ENCODE data around the gene SETDB1.
A peak's percentile ranks its signal among the peaks of the same experiment; 100 is the strongest.
"Not testable (repeated sequence)": the region's sequence is repeated elsewhere in the genome, so short reads cannot be mapped to it uniquely, and the experiment has no call there.

The SETDB1 gene

DNA sequence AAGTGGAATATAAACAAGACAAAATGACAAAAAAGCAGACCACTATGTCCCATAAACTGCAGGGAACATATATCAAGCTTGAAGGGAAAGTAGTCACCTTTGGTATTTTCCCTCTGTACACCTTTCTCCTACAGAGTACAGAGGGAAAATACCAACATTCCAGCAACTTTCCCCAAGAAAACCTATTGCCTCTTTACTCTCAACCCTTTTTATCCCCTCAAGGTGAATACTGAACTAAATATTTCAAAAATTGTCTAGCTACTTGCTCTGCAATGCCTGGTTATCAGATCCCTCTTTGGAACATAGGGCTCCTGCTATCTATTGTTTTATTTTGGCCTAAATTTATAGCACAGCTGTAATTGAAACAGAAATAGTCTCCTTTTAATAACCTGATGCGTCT is 23.4 kb upstream of the SETDB1 start:
- H3K4me2 ChIP-seq (ENCODE audit: low read length): no peak overlapping the region
- H3K4me3 ChIP-seq (ENCODE audit: low read length): no peak overlapping the region
- H3K4me1 ChIP-seq (ENCODE audit: control insufficient read depth, insufficient read depth, low read length): no peaks in the 10 kb centered on the region
- peaks cover 3% of the 10 kb centered on the region for H3K27me3 ChIP-seq (ENCODE audit: control insufficient read depth, insufficient read depth, low read length)
- H3K9ac ChIP-seq (ENCODE audit: low read depth, low read length): no peak overlapping the region
- no peaks in the 10 kb centered on the region for H3K36me3 ChIP-seq (ENCODE audit: insufficient read depth, low read length)
- no peaks in the 10 kb centered on the region for H3K9me3 ChIP-seq (replicated peaks; ENCODE audit: low read length)

DNA sequence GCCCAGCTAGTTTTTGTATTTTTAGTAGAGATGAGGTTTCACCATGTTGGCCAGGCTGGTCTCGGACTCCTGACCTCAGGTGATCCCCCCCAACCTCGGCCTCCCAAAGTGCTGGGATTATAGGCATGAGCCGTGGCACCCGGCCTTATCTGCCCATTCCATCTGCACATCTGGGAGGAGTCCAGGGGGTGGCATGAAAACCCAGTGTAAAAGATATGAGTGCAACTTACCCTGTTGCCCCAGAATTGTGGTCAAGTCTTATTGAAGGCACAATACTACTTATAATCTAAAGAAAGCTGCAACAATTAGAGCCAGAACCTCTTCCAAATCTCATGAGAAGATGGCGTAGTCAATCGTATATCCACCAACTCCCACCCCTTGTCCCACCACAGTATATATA is 20.9 kb upstream of the SETDB1 start:
- Histone ChIP-seq H3K4me2 (ENCODE audit: low read length) (no peak overlapping the region), H3K36me3 (ENCODE audit: insufficient read depth, low read length) (no peaks in the 10 kb centered on the region), H3K9ac (ENCODE audit: low read depth, low read length) (no peak overlapping the region), H3K4me3 (ENCODE audit: low read length) (no peak overlapping the region), H3K9me3 (replicated peaks; ENCODE audit: low read length) (no peaks in the 10 kb centered on the region), H3K27me3 (ENCODE audit: control insufficient read depth, insufficient read depth, low read length) (peaks cover 3% of the 10 kb centered on the region), H3K4me1 (ENCODE audit: control insufficient read depth, insufficient read depth, low read length) (no peaks in the 10 kb centered on the region)

DNA sequence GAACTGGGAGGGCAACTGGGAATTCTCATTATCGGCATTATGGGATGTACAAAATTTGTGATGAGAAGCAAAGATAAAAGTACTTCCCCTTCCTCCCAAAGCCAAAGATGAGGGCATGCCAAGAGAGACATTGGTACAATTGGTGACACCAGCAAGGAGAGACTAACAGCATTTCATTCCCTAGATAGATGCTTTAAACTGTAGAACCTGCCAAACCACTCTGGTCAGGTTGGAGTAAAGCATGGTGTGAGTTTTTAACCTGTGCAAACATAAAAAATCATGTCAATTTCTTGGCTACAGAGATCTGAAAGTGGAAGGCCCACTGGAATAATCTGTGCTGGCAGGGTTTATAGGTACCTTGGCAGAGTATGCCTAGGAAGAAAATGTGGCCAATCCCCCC is 19.8 kb upstream of the SETDB1 start:
- H3K9me3 ChIP-seq (replicated peaks; ENCODE audit: low read length): no peaks in the 10 kb centered on the region
- H3K36me3 ChIP-seq (ENCODE audit: insufficient read depth, low read length): no peaks in the 10 kb centered on the region
- no peaks in the 10 kb centered on the region for H3K4me1 ChIP-seq (ENCODE audit: control insufficient read depth, insufficient read depth, low read length)
- H3K4me2 ChIP-seq (ENCODE audit: low read length): no peak overlapping the region
- no peak overlapping the region for H3K9ac ChIP-seq (ENCODE audit: low read depth, low read length)
- H3K4me3 ChIP-seq (ENCODE audit: low read length): no peak overlapping the region
- H3K27me3 ChIP-seq (ENCODE audit: control insufficient read depth, insufficient read depth, low read length): peaks cover 3% of the 10 kb centered on the region

DNA sequence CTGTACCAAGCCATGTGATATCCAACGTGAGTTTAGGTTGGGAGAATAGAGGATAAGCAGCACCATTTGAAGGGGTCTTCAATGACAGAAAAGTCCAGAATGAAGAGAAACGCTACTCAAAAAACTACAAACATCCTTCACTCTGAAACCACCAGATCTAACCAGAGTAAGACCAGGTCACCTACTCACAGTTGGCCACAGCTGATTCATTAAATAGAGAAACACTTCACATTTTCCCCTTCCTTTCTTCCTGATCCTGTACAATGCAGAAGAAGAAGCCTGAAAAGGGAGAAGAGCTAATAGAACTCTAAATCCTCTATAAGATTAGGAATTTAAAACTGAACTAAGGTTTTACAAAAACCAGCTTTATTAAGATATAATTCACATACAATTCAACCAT is 19.4 kb upstream of the SETDB1 start:
- H3K27me3 ChIP-seq (ENCODE audit: control insufficient read depth, insufficient read depth, low read length): peaks cover 3% of the 10 kb centered on the region
- no peak overlapping the region for H3K4me3 ChIP-seq (ENCODE audit: low read length)
- no peaks in the 10 kb centered on the region for H3K36me3 ChIP-seq (ENCODE audit: insufficient read depth, low read length)
- no peaks in the 10 kb centered on the region for H3K9me3 ChIP-seq (replicated peaks; ENCODE audit: low read length)
- no peak overlapping the region for H3K4me2 ChIP-seq (ENCODE audit: low read length)
- no peak overlapping the region for H3K9ac ChIP-seq (ENCODE audit: low read depth, low read length)
- no peaks in the 10 kb centered on the region for H3K4me1 ChIP-seq (ENCODE audit: control insufficient read depth, insufficient read depth, low read length)

DNA sequence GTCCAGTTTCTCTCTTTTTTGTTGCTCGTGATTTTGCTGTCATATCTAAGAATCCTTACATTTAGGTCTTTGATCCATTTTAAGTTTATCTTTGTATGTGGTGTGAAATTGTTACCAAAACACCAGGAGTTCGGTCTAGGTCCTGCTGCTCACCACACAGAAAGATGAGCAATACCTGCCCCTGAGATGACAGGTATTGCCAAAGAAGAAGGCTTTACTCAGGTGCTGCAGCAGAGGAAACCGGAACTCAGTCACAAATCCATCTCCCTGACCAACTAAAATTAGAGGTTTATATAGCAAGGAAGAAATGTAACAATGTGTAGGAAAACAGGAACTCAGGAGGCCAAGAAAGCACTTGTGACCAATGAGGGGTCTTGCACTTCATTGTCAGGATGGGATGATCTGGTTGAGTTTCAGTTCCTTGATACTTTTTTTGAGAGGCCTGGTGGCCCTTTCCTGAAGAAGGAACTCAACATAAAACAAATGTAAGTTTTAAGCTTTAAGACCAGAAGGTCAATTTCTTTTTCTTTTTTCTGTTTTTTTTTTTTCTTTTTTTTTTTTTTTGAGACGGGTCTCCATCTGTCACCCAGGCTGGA is 16.5 kb upstream of the SETDB1 start:
- Histone ChIP-seq H3K4me2 (ENCODE audit: low read length) (no peak overlapping the region), H3K27me3 (ENCODE audit: control insufficient read depth, insufficient read depth, low read length) (peaks cover 3% of the 10 kb centered on the region), H3K4me3 (ENCODE audit: low read length) (no peak overlapping the region), H3K9me3 (replicated peaks; ENCODE audit: low read length) (no peaks in the 10 kb centered on the region), H3K36me3 (ENCODE audit: insufficient read depth, low read length) (no peaks in the 10 kb centered on the region), H3K4me1 (ENCODE audit: control insufficient read depth, insufficient read depth, low read length) (no peaks in the 10 kb centered on the region), H3K9ac (ENCODE audit: low read depth, low read length) (no peak overlapping the region)

DNA sequence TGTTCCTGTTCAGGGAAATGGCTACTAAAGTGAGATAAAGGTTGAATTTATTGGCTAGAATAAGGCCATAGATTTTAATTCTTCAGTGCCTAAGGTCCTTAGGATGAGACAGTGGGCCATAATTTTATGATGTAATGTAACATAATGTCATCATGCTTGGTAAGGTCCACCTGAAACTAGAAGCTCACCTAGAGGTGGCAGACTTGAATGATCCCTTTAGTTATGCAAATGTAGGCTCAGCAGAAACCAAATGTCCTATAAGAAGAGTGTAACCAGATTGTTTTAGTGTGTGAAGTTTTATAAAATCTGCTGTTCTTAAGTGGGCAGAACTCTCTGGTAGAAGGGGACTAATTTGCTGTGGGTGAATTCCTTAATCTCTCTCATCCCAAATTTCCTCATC is 13.5 kb upstream of the SETDB1 start:
- no peak overlapping the region for H3K4me2 ChIP-seq (ENCODE audit: low read length)
- H3K4me1 ChIP-seq (ENCODE audit: control insufficient read depth, insufficient read depth, low read length): no peaks in the 10 kb centered on the region
- H3K27me3 ChIP-seq (ENCODE audit: control insufficient read depth, insufficient read depth, low read length): no peaks in the 10 kb centered on the region
- H3K9me3 ChIP-seq (replicated peaks; ENCODE audit: low read length): no peaks in the 10 kb centered on the region
- H3K36me3 ChIP-seq (ENCODE audit: insufficient read depth, low read length): no peaks in the 10 kb centered on the region
- no peak overlapping the region for H3K4me3 ChIP-seq (ENCODE audit: low read length)
- no peak overlapping the region for H3K9ac ChIP-seq (ENCODE audit: low read depth, low read length)

DNA sequence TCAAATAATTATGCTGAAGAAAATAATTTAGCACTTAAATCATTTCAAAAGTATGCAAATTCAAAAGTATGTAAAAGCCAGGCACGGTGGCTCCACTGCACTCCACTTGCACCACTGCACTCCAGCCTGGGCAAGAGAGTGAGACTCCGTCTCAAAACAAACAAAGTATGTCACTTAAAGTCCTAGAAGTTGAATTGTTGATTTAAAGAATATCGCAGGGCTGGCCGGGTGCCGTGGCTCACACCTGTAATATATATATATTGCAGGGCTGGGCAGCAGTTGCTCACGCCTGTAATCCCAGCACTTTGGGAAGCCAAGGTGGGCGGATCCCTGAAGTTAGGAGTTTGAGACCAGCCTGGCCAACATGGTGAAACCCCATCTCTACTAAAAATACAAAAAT is 8.8 kb upstream of the SETDB1 start:
- Histone ChIP-seq H3K9me3 (replicated peaks; ENCODE audit: low read length) (no peaks in the 10 kb centered on the region), H3K36me3 (ENCODE audit: insufficient read depth, low read length) (no peaks in the 10 kb centered on the region), H3K4me3 (ENCODE audit: low read length) (no peak overlapping the region), H3K4me1 (ENCODE audit: control insufficient read depth, insufficient read depth, low read length) (peaks cover 2% of the 10 kb centered on the region), H3K4me2 (ENCODE audit: low read length) (no peak overlapping the region), H3K9ac (ENCODE audit: low read depth, low read length) (no peak overlapping the region), H3K27me3 (ENCODE audit: control insufficient read depth, insufficient read depth, low read length) (no peaks in the 10 kb centered on the region)

DNA sequence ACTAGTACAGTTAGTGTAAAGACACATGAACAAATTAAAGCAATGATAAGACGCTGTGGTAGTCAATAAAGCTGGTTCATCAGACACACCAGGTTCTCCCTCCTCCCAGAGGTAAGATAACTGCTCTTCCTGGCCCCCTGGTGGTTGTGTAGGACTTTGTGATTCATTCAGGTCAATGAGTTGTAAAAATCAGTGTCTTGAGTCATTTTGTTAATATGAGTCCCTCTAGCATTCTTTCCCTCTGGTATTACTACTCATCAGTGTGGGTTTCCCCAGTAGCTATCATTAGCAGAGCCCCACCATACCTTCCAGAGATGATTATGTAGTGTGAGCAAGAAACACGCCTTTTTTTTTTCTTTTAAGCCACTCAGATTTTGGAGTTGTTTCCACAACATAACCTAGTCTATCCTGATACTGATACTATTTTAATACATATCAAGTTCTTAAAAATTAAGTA is 3.6 kb upstream of the SETDB1 start:
- no peak overlapping the region for H3K4me2 ChIP-seq (ENCODE audit: low read length)
- H3K9me3 ChIP-seq (replicated peaks; ENCODE audit: low read length): no peaks in the 10 kb centered on the region
- H3K36me3 ChIP-seq (ENCODE audit: insufficient read depth, low read length): peaks cover 3% of the 10 kb centered on the region
- H3K27me3 ChIP-seq (ENCODE audit: control insufficient read depth, insufficient read depth, low read length): no peaks in the 10 kb centered on the region
- H3K9ac ChIP-seq (ENCODE audit: low read depth, low read length): peak overlapping the region; percentile 15
- H3K4me3 ChIP-seq (ENCODE audit: low read length): no peak overlapping the region
- H3K4me1 ChIP-seq (ENCODE audit: control insufficient read depth, insufficient read depth, low read length): peaks cover 16% of the 10 kb centered on the region

DNA sequence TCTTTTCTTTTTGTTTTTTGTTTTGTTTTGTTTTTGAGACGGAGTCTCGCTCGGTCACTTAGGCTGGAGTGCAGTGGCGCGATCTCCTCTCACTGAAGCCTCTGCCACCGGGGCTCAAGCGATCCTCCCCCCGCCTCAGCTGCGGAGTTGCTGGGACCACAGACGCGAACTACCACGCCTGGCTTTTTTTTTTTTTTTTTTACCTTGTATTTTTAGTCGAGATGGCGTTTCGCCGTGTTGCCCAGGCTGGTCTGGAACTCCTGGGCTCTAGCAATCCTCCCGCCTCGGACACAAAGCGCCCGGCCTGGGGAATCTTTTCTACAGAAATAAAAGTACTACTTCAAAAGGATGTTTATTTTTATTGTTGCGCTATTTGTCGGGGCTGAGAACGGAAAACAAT is 1.1 kb upstream of the SETDB1 start:
- Histone ChIP-seq H3K9ac (ENCODE audit: low read depth, low read length) (no peak overlapping the region), H3K4me3 (ENCODE audit: low read length) (no peak overlapping the region)

DNA sequence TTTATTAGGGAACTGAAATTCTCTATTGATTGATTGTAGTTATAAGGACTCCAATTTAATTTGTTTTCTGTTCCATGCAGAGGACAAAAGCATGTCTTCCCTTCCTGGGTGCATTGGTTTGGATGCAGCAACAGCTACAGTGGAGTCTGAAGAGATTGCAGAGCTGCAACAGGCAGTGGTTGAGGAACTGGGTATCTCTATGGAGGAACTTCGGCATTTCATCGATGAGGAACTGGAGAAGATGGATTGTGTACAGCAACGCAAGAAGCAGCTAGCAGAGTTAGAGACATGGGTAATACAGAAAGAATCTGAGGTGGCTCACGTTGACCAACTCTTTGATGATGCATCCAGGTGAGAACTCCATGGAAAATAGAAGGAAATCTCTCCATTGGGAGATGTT is 1.5 kb downstream of the SETDB1 start:
- Histone ChIP-seq H3K4me2 (ENCODE audit: low read length) (peak overlapping the region; percentile 76), H3K9ac (ENCODE audit: low read depth, low read length) (no peak overlapping the region)

More for the DNA sequence above, 1.1 kb upstream of the SETDB1 start:
- H3K27me3 ChIP-seq (ENCODE audit: control insufficient read depth, insufficient read depth, low read length): no peaks in the 10 kb centered on the region
- H3K36me3 ChIP-seq (ENCODE audit: insufficient read depth, low read length): peaks cover 19% of the 10 kb centered on the region
- H3K9me3 ChIP-seq (replicated peaks; ENCODE audit: low read length): no peaks in the 10 kb centered on the region
- H3K4me1 ChIP-seq (ENCODE audit: control insufficient read depth, insufficient read depth, low read length): peaks cover 16% of the 10 kb centered on the region
- no peak overlapping the region for H3K4me2 ChIP-seq (ENCODE audit: low read length)

DNA sequence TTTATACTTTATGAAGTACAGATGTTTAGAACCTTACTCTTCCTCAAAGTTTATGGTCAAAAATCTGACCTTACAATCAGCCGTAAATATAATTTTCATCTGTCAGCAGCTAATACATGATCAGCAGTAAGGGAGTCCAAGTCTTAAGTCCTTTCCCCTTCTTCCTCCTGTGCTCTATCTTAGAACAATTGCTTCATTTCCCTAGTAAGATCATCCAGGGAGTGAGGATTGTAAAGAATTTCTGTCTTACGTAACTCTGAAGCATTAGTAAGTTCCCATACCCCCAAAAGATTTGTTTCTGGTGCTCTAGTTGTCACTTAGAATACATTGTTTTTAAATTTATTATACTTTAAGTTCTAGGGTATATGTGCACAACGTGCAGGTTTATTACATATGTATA is 2.1 kb downstream of the SETDB1 start:
- peaks cover 43% of the 10 kb centered on the region for H3K36me3 ChIP-seq (ENCODE audit: insufficient read depth, low read length)
- H3K4me2 ChIP-seq (ENCODE audit: low read length): no peak overlapping the region
- no peaks in the 10 kb centered on the region for H3K27me3 ChIP-seq (ENCODE audit: control insufficient read depth, insufficient read depth, low read length)
- peaks cover 8% of the 10 kb centered on the region for H3K4me1 ChIP-seq (ENCODE audit: control insufficient read depth, insufficient read depth, low read length)
- H3K4me3 ChIP-seq (ENCODE audit: low read length): no peak overlapping the region
- H3K9me3 ChIP-seq (replicated peaks; ENCODE audit: low read length): no peaks in the 10 kb centered on the region
- no peak overlapping the region for H3K9ac ChIP-seq (ENCODE audit: low read depth, low read length)

More for the DNA sequence above, 1.5 kb downstream of the SETDB1 start:
- no peaks in the 10 kb centered on the region for H3K27me3 ChIP-seq (ENCODE audit: control insufficient read depth, insufficient read depth, low read length)
- H3K9me3 ChIP-seq (replicated peaks; ENCODE audit: low read length): no peaks in the 10 kb centered on the region
- peaks cover 37% of the 10 kb centered on the region for H3K36me3 ChIP-seq (ENCODE audit: insufficient read depth, low read length)
- H3K4me3 ChIP-seq (ENCODE audit: low read length): no peak overlapping the region
- H3K4me1 ChIP-seq (ENCODE audit: control insufficient read depth, insufficient read depth, low read length): peaks cover 12% of the 10 kb centered on the region

DNA sequence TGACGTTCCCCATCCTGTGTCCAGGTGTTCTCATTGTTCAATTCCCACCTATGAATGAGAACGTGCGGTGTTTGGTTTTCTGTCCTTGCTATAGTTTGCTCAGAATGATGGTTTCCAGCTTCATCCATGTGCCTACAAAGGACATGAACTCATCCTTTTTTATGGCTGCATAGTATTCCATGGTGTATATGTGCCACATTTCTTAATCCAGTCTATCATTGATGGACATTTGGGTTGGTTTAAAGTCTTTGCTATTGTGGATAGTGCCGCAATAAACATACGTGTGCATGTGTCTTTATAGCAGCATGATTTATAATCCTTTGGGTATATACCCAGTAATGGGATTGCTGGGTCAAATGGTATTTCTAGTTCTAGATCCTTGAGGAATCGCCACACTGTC is 2.6 kb downstream of the SETDB1 start:
- not testable (repeated sequence) for H3K27me3 ChIP-seq (ENCODE audit: control insufficient read depth, insufficient read depth, low read length); H3K4me2 ChIP-seq (ENCODE audit: low read length); H3K4me3 ChIP-seq (ENCODE audit: low read length); H3K9me3 ChIP-seq (replicated peaks; ENCODE audit: low read length); H3K9ac ChIP-seq (ENCODE audit: low read depth, low read length); H3K4me1 ChIP-seq (ENCODE audit: control insufficient read depth, insufficient read depth, low read length)
- H3K36me3 ChIP-seq (ENCODE audit: insufficient read depth, low read length): peaks cover 43% of the 10 kb centered on the region
